Effector memory CD8-positive, alpha-beta T cell (primary cell): Measurements from ENCODE around the gene ZNF750.
A peak's percentile ranks its signal among the peaks of the same experiment; 100 is the strongest.

ENCODE experiments used
- ATAC-seq: fragments of 150-1000 bp; cut with Tn5 transposase; replicated peaks from 2 replicates; pipeline ENCODE4 v1.10.0; 2021; ENCODE audit warnings: mild to moderate bottlenecking, moderate library complexity
- DNase-seq, 3 experiments: peaks; one replicate each; pipeline ENCODE4 v3.0.0; 2021
- H3K27ac Mint-ChIP-seq, 2 donors: one replicate each; pipeline ENCODE4 v1.8.0; 2022; ENCODE audit warnings: mild to moderate bottlenecking in 2 of 2, mixed read lengths in 2 of 2, moderate library complexity in 2 of 2
- H3K27me3 Mint-ChIP-seq, 2 donors: one replicate each; pipeline ENCODE4 v1.8.0; 2022; ENCODE audit warnings: mixed read lengths in 2 of 2
- H3K36me3 Mint-ChIP-seq: one replicate; pipeline ENCODE4 v1.8.0; 2022; ENCODE audit warnings: mild to moderate bottlenecking, moderate library complexity, mixed read lengths; ENCODE audit not compliant: insufficient read depth
- H3K4me1 Mint-ChIP-seq, 2 donors: one replicate each; pipeline ENCODE4 v1.8.0; 2022; ENCODE audit warnings: low read depth in 2 of 2, mixed read lengths in 2 of 2
- H3K4me3 Mint-ChIP-seq, 2 donors: one replicate each; pipeline ENCODE4 v1.8.0; 2022; ENCODE audit warnings: mild to moderate bottlenecking in 2 of 2, mixed read lengths in 2 of 2, moderate library complexity in 2 of 2
- H3K9me3 Mint-ChIP-seq, 2 donors: one replicate each; pipeline ENCODE4 v1.8.0; 2022; ENCODE audit warnings: mixed read lengths in 2 of 2

Gene ZNF750

DNA sequence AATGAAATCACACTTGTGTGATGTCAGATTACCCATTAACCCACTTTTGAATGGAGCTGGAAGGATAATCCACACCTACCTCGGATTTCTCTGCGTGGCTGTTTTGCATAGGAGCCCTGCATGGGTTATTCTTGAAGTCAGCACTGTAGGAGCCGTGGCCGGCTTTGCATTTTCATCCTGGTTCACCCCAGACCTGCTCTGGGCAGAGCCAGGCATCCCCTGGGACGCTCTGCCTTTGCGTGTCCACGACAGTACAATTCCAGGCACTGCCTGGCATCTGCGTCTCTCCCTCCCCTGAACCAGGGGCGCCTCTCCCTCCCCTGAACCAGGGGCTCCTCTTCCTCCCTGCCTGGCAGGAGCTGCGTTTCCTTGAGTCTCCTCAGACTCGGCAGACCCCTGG is 29.7 kb upstream of the ZNF750 start:
- Mint-ChIP-seq H3K4me1 (peaks cover 11 to 29% of the 10 kb centered on the region in 2 donors), H3K27me3 (no peaks in the 10 kb centered on the region), H3K27ac (peak overlapping the region in 1 of 2 donors; percentile 73), H3K4me3 (no peak overlapping the region), H3K9me3 (no peaks in the 10 kb centered on the region), H3K36me3 (peaks cover 12% of the 10 kb centered on the region)
- ATAC-seq: no peak
- DNase-seq: no peak

DNA sequence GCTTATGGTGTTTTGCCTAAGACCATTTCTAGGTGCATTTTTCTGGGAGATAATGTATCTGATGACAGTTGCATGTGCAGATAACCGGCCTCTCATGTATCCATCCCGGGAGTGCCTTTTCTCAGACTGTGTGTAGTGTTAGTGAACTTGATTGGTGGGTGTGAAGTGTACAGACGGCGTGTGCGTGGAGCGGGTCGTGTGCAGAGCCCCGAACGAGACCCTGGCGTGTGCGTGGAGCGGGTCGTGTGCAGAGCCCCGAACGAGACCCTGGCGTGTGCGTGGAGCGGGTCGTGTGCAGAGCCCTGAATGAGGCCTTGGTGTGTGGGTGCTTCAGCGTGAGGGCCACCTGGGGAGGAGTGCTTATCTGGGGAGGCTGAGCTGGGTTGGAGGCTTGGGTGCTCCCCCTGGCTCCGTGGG is 28.9 kb upstream of the ZNF750 start:
- no peaks in the 10 kb centered on the region for H3K27me3 Mint-ChIP-seq
- H3K27ac Mint-ChIP-seq: no peak overlapping the region
- peaks cover 19 to 37% of the 10 kb centered on the region in 2 donors for H3K4me1 Mint-ChIP-seq
- no peaks in the 10 kb centered on the region for H3K9me3 Mint-ChIP-seq
- H3K4me3 Mint-ChIP-seq: no peak overlapping the region
- DNase-seq (no peak), ATAC-seq (no peak)
- H3K36me3 Mint-ChIP-seq: peaks cover 16% of the 10 kb centered on the region

DNA sequence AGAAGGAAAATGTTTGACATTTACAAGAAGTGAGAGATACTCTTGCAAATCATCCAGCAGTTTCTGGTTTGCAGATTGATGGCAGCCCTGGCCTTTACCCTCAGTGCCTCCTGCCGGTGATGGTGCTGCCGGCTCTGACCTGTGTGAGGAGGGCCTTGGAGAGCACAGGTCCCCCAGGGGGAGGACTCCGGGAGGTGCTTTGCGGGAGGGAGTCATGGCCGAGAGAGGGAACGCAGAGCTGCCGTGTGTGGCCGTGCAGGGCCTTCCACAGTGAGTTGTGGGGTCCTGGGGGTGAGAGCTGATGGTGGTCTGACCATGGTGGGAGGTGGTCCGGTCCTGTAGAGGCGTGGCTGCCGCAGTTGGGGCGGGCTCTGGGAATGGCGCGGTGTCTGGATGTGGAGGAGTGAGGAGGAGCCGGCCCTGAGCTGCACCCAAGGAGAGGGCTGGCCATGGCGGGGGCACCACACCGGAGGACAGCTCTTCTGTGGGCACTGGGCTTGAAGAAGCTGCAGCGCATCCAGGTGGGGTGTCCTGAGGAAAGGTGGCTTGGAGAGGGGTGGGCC is 28.0 kb upstream of the ZNF750 start:
- no peak for ATAC-seq
- H3K4me1 Mint-ChIP-seq: peaks cover 28 to 45% of the 10 kb centered on the region in 2 donors
- no peak overlapping the region for H3K4me3 Mint-ChIP-seq
- H3K27ac Mint-ChIP-seq: peak overlapping the region; percentile 80 to 99
- H3K36me3 Mint-ChIP-seq: peaks cover 15% of the 10 kb centered on the region
- no peaks in the 10 kb centered on the region for H3K9me3 Mint-ChIP-seq
- no peaks in the 10 kb centered on the region for H3K27me3 Mint-ChIP-seq
- DNase-seq: no peak

DNA sequence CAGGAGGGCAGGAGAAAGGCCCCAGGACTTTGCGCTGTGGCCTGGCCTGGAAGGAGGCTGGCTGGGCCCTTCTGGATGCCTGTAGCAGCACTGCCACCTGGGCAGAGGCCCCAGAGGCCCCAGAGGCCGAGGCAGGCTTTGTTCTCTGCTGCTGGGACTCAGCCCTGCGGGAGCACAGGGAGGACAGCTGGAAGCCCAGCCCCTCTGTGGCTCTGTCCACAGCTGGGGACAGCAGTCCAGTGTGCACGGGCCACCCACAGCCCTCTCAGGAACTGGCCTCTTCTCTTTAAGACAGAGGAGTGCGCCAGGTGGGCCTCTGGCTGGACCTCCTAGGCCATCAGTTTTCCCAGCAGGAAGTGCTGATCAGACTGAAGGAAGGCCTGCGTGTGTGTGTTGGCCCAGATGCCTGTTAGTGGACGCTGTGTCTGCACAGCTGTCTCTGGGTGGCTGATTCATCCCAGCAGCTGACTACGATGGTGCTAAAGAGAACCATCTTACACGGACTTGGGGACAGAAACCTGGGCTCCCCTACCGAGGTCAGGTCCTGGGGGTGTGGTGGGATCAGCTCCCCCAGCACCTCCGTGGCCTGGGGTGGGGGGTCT is 26.9 kb upstream of the ZNF750 start:
- peaks cover 35 to 51% of the 10 kb centered on the region in 2 donors for H3K4me1 Mint-ChIP-seq
- no peak for ATAC-seq
- peak overlapping the region in 1 of 2 donors; percentile 95 for H3K4me3 Mint-ChIP-seq
- peak overlapping the region in 1 of 2 donors; percentile 99 for H3K27ac Mint-ChIP-seq
- no peak for DNase-seq
- no peaks in the 10 kb centered on the region for H3K9me3 Mint-ChIP-seq
- H3K36me3 Mint-ChIP-seq: peaks cover 17% of the 10 kb centered on the region
- H3K27me3 Mint-ChIP-seq: no peaks in the 10 kb centered on the region

- Mint-ChIP-seq H3K4me1 (peaks cover 35 to 55% of the 10 kb centered on the region in 2 donors), H3K4me3 (peak overlapping the region; percentile 41 to 95), H3K9me3 (no peaks in the 10 kb centered on the region), H3K27me3 (no peaks in the 10 kb centered on the region), H3K36me3 (peaks cover 20% of the 10 kb centered on the region), H3K27ac (peak overlapping the region in 1 of 2 donors; percentile 99)
- DNase-seq (no peak), ATAC-seq (no peak)
These were observed 26.1 kb upstream of the ZNF750 start for GRCh38 chr17:82865774-82866395.

- H3K9me3 Mint-ChIP-seq: no peaks in the 10 kb centered on the region
- peak overlapping the region; percentile 98 to 99 for H3K27ac Mint-ChIP-seq
- H3K4me1 Mint-ChIP-seq: peaks cover 36 to 55% of the 10 kb centered on the region in 2 donors
- H3K36me3 Mint-ChIP-seq: peaks cover 19% of the 10 kb centered on the region
- no peaks in the 10 kb centered on the region for H3K27me3 Mint-ChIP-seq
- DNase-seq (no peak), ATAC-seq (no peak)
- H3K4me3 Mint-ChIP-seq: peak overlapping the region; percentile 85 to 95
These were observed 25.5 kb upstream of the ZNF750 start for GRCh38 chr17:82865274-82865673.

DNA sequence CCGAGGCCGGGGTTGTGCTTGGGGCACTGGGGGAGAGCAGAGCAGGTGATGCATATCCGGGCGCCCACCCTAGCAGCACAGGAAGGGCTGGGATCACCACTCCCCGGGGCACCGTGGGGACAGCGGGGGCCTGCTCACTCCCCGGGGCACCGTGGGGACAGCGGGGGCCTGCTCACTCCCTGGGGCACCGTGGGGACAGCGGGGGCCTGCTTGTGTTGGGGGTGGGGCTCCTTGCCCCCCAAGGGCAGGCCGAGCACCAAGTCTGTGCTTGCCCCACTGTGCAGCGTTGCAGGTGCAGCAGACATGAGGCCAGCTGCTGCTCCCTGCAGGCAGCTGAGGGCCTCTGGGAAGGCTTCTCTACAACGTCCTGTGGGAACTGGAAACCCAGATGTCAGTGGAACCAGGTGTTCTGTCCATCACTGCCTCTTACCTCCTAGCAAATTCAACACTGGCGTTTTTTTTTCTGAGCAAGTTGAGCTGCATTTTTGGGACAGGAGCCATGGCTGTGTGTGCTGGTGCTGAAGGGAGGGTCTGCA is 25.0 kb upstream of the ZNF750 start:
- Mint-ChIP-seq H3K4me3 (peak overlapping the region; percentile 85 to 95), H3K36me3 (peaks cover 17% of the 10 kb centered on the region), H3K9me3 (no peaks in the 10 kb centered on the region), H3K4me1 (peaks cover 40 to 55% of the 10 kb centered on the region in 2 donors), H3K27ac (peak overlapping the region; percentile 98 to 99), H3K27me3 (no peaks in the 10 kb centered on the region)
- ATAC-seq: no peak
- peak in 1 of 3 experiments; percentile 9 for DNase-seq

DNA sequence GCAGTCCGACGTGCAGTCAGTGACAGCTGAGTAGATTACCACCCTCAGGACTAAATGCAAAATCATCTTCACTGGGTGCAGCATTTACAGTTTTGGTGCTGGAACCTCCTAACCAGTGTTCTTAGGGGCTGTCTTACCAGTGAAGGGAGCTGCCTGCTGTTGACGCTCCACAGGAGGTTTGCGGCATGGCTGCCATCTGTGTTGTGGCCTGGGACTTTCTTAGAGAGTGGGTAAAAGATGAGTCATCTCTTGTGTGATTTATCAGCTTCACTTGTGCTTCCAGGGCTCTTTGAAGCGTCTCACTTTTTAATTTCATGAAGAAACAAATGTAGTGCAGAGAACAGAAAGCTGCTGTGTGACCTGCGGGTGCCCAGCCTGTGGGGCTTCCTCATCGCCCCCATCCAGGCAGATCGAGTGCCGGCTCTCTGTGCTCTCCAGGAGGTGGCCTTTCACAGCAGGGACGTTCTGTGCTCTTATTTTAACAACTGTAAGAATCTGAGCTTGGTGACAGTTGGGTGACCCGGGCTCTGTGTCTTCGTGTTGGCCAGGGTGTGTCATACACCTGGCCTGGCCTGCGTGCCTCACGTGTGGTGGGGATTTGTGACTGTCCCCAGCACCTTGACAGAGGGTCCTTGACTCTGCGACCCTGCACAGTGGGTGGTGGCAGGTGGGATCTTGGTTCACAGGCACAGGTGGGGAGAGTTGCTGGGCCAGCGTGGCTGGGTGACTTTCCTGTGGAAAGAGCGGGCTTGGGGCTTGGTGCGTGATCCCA is 24.3 kb upstream of the ZNF750 start:
- H3K36me3 Mint-ChIP-seq: peaks cover 17% of the 10 kb centered on the region
- H3K4me3 Mint-ChIP-seq: peak overlapping the region; percentile 85 to 95
- H3K9me3 Mint-ChIP-seq: no peaks in the 10 kb centered on the region
- ATAC-seq: peak; percentile 85
- DNase-seq: peak; percentile 79 to 86 (median 82)
- peak overlapping the region; percentile 98 to 99 for H3K27ac Mint-ChIP-seq
- no peaks in the 10 kb centered on the region for H3K27me3 Mint-ChIP-seq
- H3K4me1 Mint-ChIP-seq: peaks cover 45 to 58% of the 10 kb centered on the region in 2 donors

DNA sequence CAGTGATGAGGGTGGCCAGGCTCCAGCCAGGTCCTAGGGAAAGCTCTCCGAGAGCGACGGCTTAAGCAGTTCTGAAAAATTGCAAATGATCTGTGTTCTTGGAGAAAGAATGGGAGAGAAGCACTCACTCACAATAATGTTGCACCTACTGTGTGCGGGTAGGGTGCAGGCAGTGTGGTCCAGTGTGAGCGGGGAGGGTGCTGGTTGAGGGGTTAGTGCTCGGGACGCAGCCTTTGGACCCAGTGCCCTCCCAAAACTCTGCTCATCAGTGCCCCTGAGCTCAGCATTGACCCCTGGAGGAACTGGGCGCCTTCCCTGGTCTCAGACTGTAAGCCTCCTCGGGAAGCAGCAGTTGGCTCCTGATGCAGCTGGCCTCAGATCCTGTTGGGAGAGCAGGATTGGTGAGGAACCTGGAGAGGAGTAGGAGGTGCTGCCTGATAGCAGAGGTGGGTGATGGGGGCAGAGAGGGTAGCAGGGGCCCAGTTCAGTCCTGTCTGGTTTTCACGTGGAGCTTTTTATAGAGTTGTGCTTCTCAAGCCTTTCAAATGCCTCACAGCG is 23.6 kb upstream of the ZNF750 start:
- Mint-ChIP-seq H3K36me3 (peaks cover 17% of the 10 kb centered on the region), H3K4me1 (peaks cover 44 to 58% of the 10 kb centered on the region in 2 donors), H3K4me3 (peak overlapping the region; percentile 85 to 95), H3K27me3 (no peaks in the 10 kb centered on the region), H3K27ac (peak overlapping the region; percentile 98 to 99), H3K9me3 (no peaks in the 10 kb centered on the region)
- ATAC-seq: no peak
- no peak for DNase-seq

- H3K36me3 Mint-ChIP-seq: peaks cover 17% of the 10 kb centered on the region
- no peak for DNase-seq
- peak overlapping the region; percentile 98 to 99 for H3K27ac Mint-ChIP-seq
- ATAC-seq: no peak
- H3K9me3 Mint-ChIP-seq: no peaks in the 10 kb centered on the region
- peak overlapping the region; percentile 85 to 95 for H3K4me3 Mint-ChIP-seq
- peaks cover 45 to 63% of the 10 kb centered on the region in 2 donors for H3K4me1 Mint-ChIP-seq
- H3K27me3 Mint-ChIP-seq: no peaks in the 10 kb centered on the region
These were observed 23.0 kb upstream of the ZNF750 start for GRCh38 chr17:82862737-82863382.

- ATAC-seq (no peak), DNase-seq (no peak)
- H3K4me1 Mint-ChIP-seq: peaks cover 42 to 60% of the 10 kb centered on the region in 2 donors
- peaks cover 17% of the 10 kb centered on the region for H3K36me3 Mint-ChIP-seq
- peak overlapping the region; percentile 98 to 99 for H3K27ac Mint-ChIP-seq
- H3K9me3 Mint-ChIP-seq: no peaks in the 10 kb centered on the region
- H3K4me3 Mint-ChIP-seq: peak overlapping the region; percentile 85 to 95
- H3K27me3 Mint-ChIP-seq: no peaks in the 10 kb centered on the region
These were observed 22.4 kb upstream of the ZNF750 start for GRCh38 chr17:82862191-82862590.

DNA sequence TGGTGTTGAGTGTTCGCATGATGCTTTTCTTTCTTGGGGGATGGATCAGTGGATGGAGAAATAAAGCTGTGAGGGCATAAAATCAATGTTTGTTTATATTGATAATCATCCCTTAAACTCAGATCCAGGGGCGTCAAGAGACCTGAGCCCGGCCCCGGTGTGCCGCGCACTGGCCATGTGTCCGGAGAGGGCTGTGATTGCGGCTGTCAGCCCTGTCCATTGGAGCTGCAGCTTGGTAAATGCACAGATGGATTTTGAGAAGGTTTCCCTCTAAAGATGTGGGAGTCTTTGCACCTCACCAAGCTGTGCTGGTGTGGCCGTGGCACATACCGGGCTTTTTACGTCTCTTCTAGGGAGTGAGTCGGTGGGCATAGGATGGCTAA is 21.6 kb upstream of the ZNF750 start:
- Mint-ChIP-seq H3K27me3 (no peaks in the 10 kb centered on the region), H3K27ac (peak overlapping the region; percentile 98 to 99), H3K36me3 (peaks cover 17% of the 10 kb centered on the region), H3K9me3 (no peaks in the 10 kb centered on the region), H3K4me3 (peak overlapping the region in 1 of 2 donors; percentile 91), H3K4me1 (peaks cover 42 to 60% of the 10 kb centered on the region in 2 donors)
- DNase-seq (no peak), ATAC-seq (no peak)
